CD4-positive, alpha-beta T cell (primary cell): ENCODE results near the gene HPSE. TPM values are rescaled to one million over a fixed set of nuclear protein-coding genes. Genes with fewer than 3 reads are reported as not detected.
A peak's percentile ranks its signal among the peaks of the same experiment; 100 is the strongest.

ENCODE experiments used
- ATAC-seq: fragments of 200-7000 bp; cut with Tn5 transposase; one replicate; pipeline ENCODE4 v1.10.0; 2022; ENCODE audit warnings: mild to moderate bottlenecking; ENCODE audit not compliant: poor library complexity
- CTCF ChIA-PET: fragments of 350-600 bp; sonication (Branson Sonifier 250); formaldehyde crosslinking; loops from one replicate; lab custom pipeline; 2021; ENCODE audit warnings: antibody characterized with exemption, inconsistent platforms; lab: Charles Lee
- POLR2A ChIA-PET: fragments of 350-600 bp; sonication (Branson Sonifier 250); formaldehyde crosslinking; loops from one replicate; lab custom pipeline; 2021; ENCODE audit warnings: antibody characterized with exemption, inconsistent platforms; lab: Charles Lee
- DNase-seq, 14 experiments: peaks; one replicate each; pipeline ENCODE4 v3.0.0-alpha.2; 2013 to 2020; ENCODE audit warnings: mixed read lengths in 2 of 14
- H3K27ac ChIP-seq, 2 donors: one replicate each; pipeline versions ENCODE4 v1.5.1 to v1.7.0; 2013; ENCODE audit warnings: low read length in 2 of 2, low read depth in 1 of 2, mild to moderate bottlenecking in 1 of 2
- H3K27me3 ChIP-seq, 2 experiments: 1 replicate in 1 of 2; 2 replicates in 1 of 2; pipeline versions ENCODE4 v1.6.1 to v1.7.0; 2013; ENCODE audit warnings: low read length in 2 of 2, control low read depth in 1 of 2, mild to moderate bottlenecking in 1 of 2, moderate library complexity in 1 of 2; ENCODE audit not compliant: insufficient read depth in 2 of 2, control insufficient read depth in 1 of 2
- H3K36me3 ChIP-seq: one replicate; pipeline ENCODE4 v1.6.1; 2013; ENCODE audit warnings: low read length, control low read depth; ENCODE audit not compliant: insufficient read depth
- H3K4me1 ChIP-seq: one replicate; pipeline ENCODE4 v1.6.1; 2013; ENCODE audit warnings: low read length, control low read depth; ENCODE audit not compliant: insufficient read depth
- H3K4me3 ChIP-seq: one replicate; pipeline ENCODE4 v1.5.1; 2013; ENCODE audit warnings: mild to moderate bottlenecking, low read length, moderate library complexity
- H3K9me3 ChIP-seq, 2 experiments: 1 replicate in 1 of 2; 2 replicates in 1 of 2; pipeline versions ENCODE4 v1.6.1 to v1.7.0; 2013; ENCODE audit warnings: low read length in 2 of 2, mild to moderate bottlenecking in 2 of 2, control low read depth in 1 of 2, moderate library complexity in 1 of 2; ENCODE audit not compliant: control insufficient read depth in 1 of 2, insufficient read depth in 1 of 2
- H3K27ac Mint-ChIP-seq: one replicate; pipeline ENCODE4 v1.8.0; 2020; ENCODE audit warnings: mixed read lengths
- H3K27me3 Mint-ChIP-seq: one replicate; pipeline ENCODE4 v1.8.0; 2021; ENCODE audit warnings: mixed read lengths
- H3K36me3 Mint-ChIP-seq: one replicate; pipeline ENCODE4 v1.8.0; 2021; ENCODE audit warnings: low read depth, mixed read lengths
- H3K4me1 Mint-ChIP-seq: one replicate; pipeline ENCODE4 v1.8.0; 2021; ENCODE audit warnings: low read depth, mixed read lengths
- H3K4me3 Mint-ChIP-seq: one replicate; pipeline ENCODE4 v1.8.0; 2020; ENCODE audit warnings: mild to moderate bottlenecking, mixed read lengths
- H3K9me3 Mint-ChIP-seq: one replicate; pipeline ENCODE4 v1.8.0; 2020; ENCODE audit warnings: mixed read lengths
- CTCF ChIP-seq: fragments of 200-600 bp; IDR thresholded peaks from one replicate; pipeline ENCODE4 v1.8.0; 2022; ENCODE audit warnings: antibody characterized with exemption, mild to moderate bottlenecking
- intact Hi-C, 2 experiments: fragments of 100-400 bp; cut with DNase I in 1 of 2; cut with micrococcal nuclease in 1 of 2; formaldehyde crosslinking; loops; one replicate each; pipeline versions ENCODE4 v1.15.1 to v1.9.0; 2023 to 2025; cut with DNase I, micrococcal nuclease
- total RNA-seq, 174 experiments: library from RNA in 2 of 174; stranded (reverse) in 2 of 174; gene quantifications; one replicate each; pipeline ENCODE4 v1.2.3 and lab custom pipeline; 2021 to 2026

HPSE gene
- total RNA-seq, 2 experiments from 2014 or later = 1.5 to 2.1 TPM

- ChIA-PET CTCF (no interaction called here), POLR2A (interaction anchor here (0.7 kb wide), 1 partner anchor 390 kb away, joined by 3 read pairs; no protein-coding TSS in a partner anchor)
- Histone ChIP-seq H3K9me3 (no peaks in the 10 kb centered on the region), H3K4me1 (peaks cover 7% of the 10 kb centered on the region), H3K27me3 (no peaks in the 10 kb centered on the region), H3K27ac (no peak overlapping the region), H3K4me3 (no peak overlapping the region), H3K36me3 (peaks cover 31% of the 10 kb centered on the region)
- no peak for DNase-seq
- Mint-ChIP-seq H3K27ac (no peak overlapping the region), H3K36me3 (peaks cover 69% of the 10 kb centered on the region), H3K27me3 (no peaks in the 10 kb centered on the region), H3K9me3 (no peaks in the 10 kb centered on the region), H3K4me1 (peaks cover 6% of the 10 kb centered on the region), H3K4me3 (no peak overlapping the region)
- no peak for TF ChIP-seq CTCF
- intact Hi-C loops = no loop called here
- ATAC-seq = no peak
These were observed 16.0 kb downstream of the HPSE start for GRCh38 chr4:83318666-83319065.

- CTCF ChIA-PET = no interaction called here
- ATAC-seq (no peak), DNase-seq (no peak)
- Mint-ChIP-seq H3K9me3 (no peaks in the 10 kb centered on the region), H3K27me3 (no peaks in the 10 kb centered on the region), H3K36me3 (peaks cover 75% of the 10 kb centered on the region), H3K27ac (no peak overlapping the region), H3K4me3 (no peak overlapping the region), H3K4me1 (peaks cover 6% of the 10 kb centered on the region)
- TF ChIP-seq CTCF = no peak
- Histone ChIP-seq H3K9me3 (no peaks in the 10 kb centered on the region), H3K27ac (no peak overlapping the region), H3K4me3 (no peak overlapping the region), H3K27me3 (no peaks in the 10 kb centered on the region), H3K4me1 (peaks cover 7% of the 10 kb centered on the region), H3K36me3 (peaks cover 31% of the 10 kb centered on the region)
- intact Hi-C loops = no loop called here
- POLR2A ChIA-PET = no interaction called here
These were observed 17.0 kb downstream of the HPSE start for GRCh38 chr4:83317671-83318070.

- intact Hi-C loops = no loop called here
- Mint-ChIP-seq H3K27ac (no peak overlapping the region), H3K9me3 (no peaks in the 10 kb centered on the region), H3K27me3 (no peaks in the 10 kb centered on the region), H3K36me3 (peaks cover 71% of the 10 kb centered on the region), H3K4me1 (peaks cover 6% of the 10 kb centered on the region), H3K4me3 (no peak overlapping the region)
- DNase-seq (peak in 2 of 14 experiments; percentile 33 to 66), ATAC-seq (no peak)
- TF ChIP-seq CTCF = no peak
- H3K36me3 ChIP-seq = peaks cover 36% of the 10 kb centered on the region
- no peaks in the 10 kb centered on the region for H3K27me3 ChIP-seq
- ChIA-PET CTCF (no interaction called here), POLR2A (no interaction called here)
- H3K27ac ChIP-seq = no peak overlapping the region
- no peak overlapping the region for H3K4me3 ChIP-seq
- no peaks in the 10 kb centered on the region for H3K9me3 ChIP-seq
- H3K4me1 ChIP-seq = peaks cover 7% of the 10 kb centered on the region
These were observed 18.0 kb downstream of the HPSE start for GRCh38 chr4:83316459-83317165.
